Common myeloid progenitor, CD34-positive (primary cell): Measurements from ENCODE around the gene LRRC37A3.
"Not testable (repeated sequence)": the region's sequence is repeated elsewhere in the genome, so short reads cannot be mapped to it uniquely, and the experiment has no call there.

Experiments
- CTCF ChIA-PET: fragments of 350-600 bp; sonication (Branson Sonifier 250); formaldehyde crosslinking; loops from one replicate; lab custom pipeline; 2021; ENCODE audit warnings: antibody characterized with exemption; lab: Charles Lee
- POLR2A ChIA-PET: fragments of 350-600 bp; sonication (Branson Sonifier 250); formaldehyde crosslinking; loops from one replicate; lab custom pipeline; 2021; ENCODE audit warnings: antibody characterized with exemption; lab: Charles Lee
- DNase-seq, 3 donors: peaks; one replicate each; pipeline versions ENCODE4 v3.0.0 to v3.0.0-alpha.2; 2013
- H3K27ac ChIP-seq, 2 experiments: 1 replicate in 1 of 2; 2 replicates in 1 of 2; pipeline ENCODE4 v1.7.0; 2013; ENCODE audit warnings: inconsistent platforms in 2 of 2, low read length in 2 of 2, mild to moderate bottlenecking in 2 of 2, low read depth in 1 of 2, moderate library complexity in 1 of 2; ENCODE audit not compliant: severe bottlenecking in 2 of 2, insufficient read depth in 1 of 2, poor library complexity in 1 of 2
- H3K27me3 ChIP-seq, 5 experiments: replicated peaks in 2 of 5; 1 replicate in 3 of 5; 2 replicates in 2 of 5; pipeline versions ENCODE4 v1.6.1 to v1.7.0; 2013; ENCODE audit warnings: low read length in 4 of 5, mild to moderate bottlenecking in 2 of 5, moderate library complexity in 2 of 5, inconsistent platforms in 1 of 5; ENCODE audit not compliant: insufficient read depth in 5 of 5, control insufficient read depth in 4 of 5
- H3K36me3 ChIP-seq, 4 experiments: 1 replicate in 2 of 4; 2 replicates in 2 of 4; pipeline versions ENCODE4 v1.6.1 to v1.7.0; 2013; ENCODE audit warnings: low read length in 3 of 4, control low read depth in 1 of 4, mild to moderate bottlenecking in 1 of 4; ENCODE audit not compliant: control insufficient read depth in 4 of 4, insufficient read depth in 4 of 4
- H3K4me1 ChIP-seq, 4 experiments: 1 replicate in 3 of 4; 2 replicates in 1 of 4; pipeline versions ENCODE4 v1.6.1 to v1.7.1; 2013; ENCODE audit warnings: low read length in 3 of 4, mild to moderate bottlenecking in 3 of 4, control low read depth in 1 of 4, inconsistent platforms in 1 of 4, moderate library complexity in 1 of 4; ENCODE audit not compliant: control insufficient read depth in 4 of 4, insufficient read depth in 4 of 4; ENCODE audit errors: control extremely low read depth in 1 of 4
- H3K4me3 ChIP-seq, 7 experiments: 1 replicate in 4 of 7; 2 replicates in 3 of 7; pipeline versions ENCODE4 v1.5.1 to v1.7.0; 2013; ENCODE audit warnings: mild to moderate bottlenecking in 7 of 7, low read length in 6 of 7, moderate library complexity in 6 of 7, inconsistent platforms in 2 of 7, low read depth in 2 of 7, control low read depth in 1 of 7; ENCODE audit not compliant: insufficient read depth in 4 of 7, control insufficient read depth in 1 of 7; ENCODE audit errors: extremely low read depth in 1 of 7
- H3K9me3 ChIP-seq, 5 experiments: 1 replicate in 4 of 5; 2 replicates in 1 of 5; pipeline versions ENCODE4 v1.6.1 to v1.7.1; 2013; ENCODE audit warnings: low read length in 4 of 5, mild to moderate bottlenecking in 2 of 5, inconsistent platforms in 1 of 5, low read depth in 1 of 5, moderate library complexity in 1 of 5; ENCODE audit not compliant: control insufficient read depth in 4 of 5, insufficient read depth in 2 of 5; ENCODE audit errors: control extremely low read depth in 1 of 5
- WGBS: methylation state at CpG from one replicate; pipeline ENCODE4 v1.1.5; 2013; ENCODE audit not compliant: insufficient coverage; 5-methylcytosine and 5-hydroxymethylcytosine counted together

Gene LRRC37A3

GRCh38 chr17:64938290-64938689 lies 19.0 kb upstream of the LRRC37A3 start:
- no peak for DNase-seq
- ChIA-PET POLR2A (interaction anchor here (0.7 kb wide), 1 partner anchor 136 kb away, joined by 4 read pairs; no protein-coding TSS in a partner anchor), CTCF (interaction anchor here (0.5 to 6.1 kb wide), 12 partner anchors 10 to 243 kb away, joined by 3 to 59 read pairs (median 4); partner anchors contain the start of gene LRRC37A3)

DNA sequence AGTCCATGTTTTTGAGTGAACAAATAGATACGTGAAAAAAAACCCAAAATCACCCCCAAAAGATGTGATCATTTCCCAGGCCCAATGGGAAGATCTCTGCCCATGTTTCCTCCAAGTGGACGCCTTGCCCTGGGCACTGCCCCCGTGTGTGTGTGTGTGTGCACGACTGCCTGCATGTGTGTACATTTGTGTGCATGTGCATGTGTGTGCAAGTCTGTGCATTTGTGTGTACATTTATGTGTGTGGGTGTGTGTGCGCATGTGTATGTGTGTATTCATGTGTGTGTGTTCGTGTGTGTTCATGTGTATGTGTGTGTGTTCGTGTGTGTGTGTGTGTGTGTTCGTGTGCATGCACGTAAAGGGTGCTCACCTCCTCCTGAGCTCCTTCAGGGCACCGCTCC lies 16.8 kb upstream of the LRRC37A3 start:
- no peak for DNase-seq
- ChIA-PET POLR2A (no interaction called here), CTCF (interaction anchor here (6.1 kb wide), 1 partner anchor 26 kb away, joined by 59 read pairs; no protein-coding TSS in a partner anchor)
- Histone ChIP-seq H3K36me3 (no peaks in the 10 kb centered on the region), H3K9me3 (no peaks in the 10 kb centered on the region), H3K27me3 (no peaks in the 10 kb centered on the region), H3K4me3 (no peak overlapping the region), H3K4me1 (peaks cover 0 to 7% (median 5%) of the 10 kb centered on the region in 4 experiments), H3K27ac (no peak overlapping the region)
- 97% methylated on average over 6 of the region's 10 CpGs for WGBS

More at GRCh38 chr17:64938290-64938689, 19.0 kb upstream of the LRRC37A3 start:
- Histone ChIP-seq H3K36me3 (no peaks in the 10 kb centered on the region), H3K4me1 (peaks cover 0 to 7% (median 5%) of the 10 kb centered on the region in 4 experiments), H3K4me3 (no peak overlapping the region), H3K27me3 (no peaks in the 10 kb centered on the region), H3K27ac (no peak overlapping the region), H3K9me3 (no peaks in the 10 kb centered on the region)

DNA sequence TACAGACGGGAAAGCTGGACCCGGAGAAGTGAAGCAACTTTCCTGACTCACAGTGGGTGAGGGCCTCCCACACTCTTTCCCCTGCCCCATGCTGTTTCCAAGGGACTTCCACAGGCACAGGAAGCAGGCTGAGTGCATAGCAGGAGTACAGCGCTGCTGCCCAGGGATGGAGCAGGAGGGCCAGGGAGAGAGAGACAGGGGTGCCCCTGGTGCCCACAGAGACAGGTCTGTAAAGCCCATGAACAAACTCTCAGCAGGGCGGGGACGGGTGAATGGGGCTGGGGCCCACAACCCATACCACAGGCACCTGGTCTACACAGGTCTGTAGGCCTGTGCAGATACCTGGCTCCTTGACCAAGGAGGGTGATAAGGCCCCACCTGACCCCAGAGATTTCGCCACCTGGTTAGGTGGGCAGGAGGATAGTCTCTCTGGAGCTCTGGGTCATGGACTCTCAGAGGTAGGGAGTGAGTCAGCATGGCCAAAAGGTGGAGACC lies 15.1 kb upstream of the LRRC37A3 start:
- DNase-seq, POLR2A ChIA-PET, H3K27me3 ChIP-seq, H3K9me3 ChIP-seq, H3K36me3 ChIP-seq, CTCF ChIA-PET, H3K4me1 ChIP-seq, H3K27ac ChIP-seq, H3K4me3 ChIP-seq: not testable (repeated sequence)
- WGBS: 100% methylated on average over 4 of the region's 6 CpGs

DNA sequence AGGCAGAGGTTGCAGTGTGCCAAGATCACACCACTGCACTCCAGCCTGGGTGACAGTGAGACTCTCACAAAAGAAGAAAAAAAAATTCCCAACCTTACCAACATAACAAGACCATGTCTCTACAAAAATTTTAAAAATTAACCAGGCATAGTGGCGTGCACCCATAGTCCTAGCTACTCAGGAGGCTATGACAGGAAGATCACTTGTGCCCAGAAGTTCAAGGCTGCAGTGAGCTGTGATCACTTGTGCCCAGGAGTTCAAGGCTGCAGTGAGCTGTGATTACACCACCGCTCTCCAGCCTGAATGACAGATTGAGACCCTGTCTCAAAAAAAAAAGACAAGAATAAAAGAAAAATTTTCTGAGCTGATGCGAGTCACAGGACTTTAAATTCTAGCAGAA lies 13.6 kb upstream of the LRRC37A3 start:
- CTCF ChIA-PET, H3K27me3 ChIP-seq, H3K9me3 ChIP-seq, H3K27ac ChIP-seq, H3K4me3 ChIP-seq, H3K4me1 ChIP-seq, POLR2A ChIA-PET, DNase-seq, H3K36me3 ChIP-seq: not testable (repeated sequence)
- 86% methylated on average over 1 of the region's 3 CpGs for WGBS

GRCh38 chr17:64930374-64930773 lies 11.1 kb upstream of the LRRC37A3 start:
- 92% methylated on average over 3 of the region's 7 CpGs for WGBS
- CTCF ChIA-PET, H3K27ac ChIP-seq, H3K27me3 ChIP-seq, H3K4me1 ChIP-seq, DNase-seq, H3K4me3 ChIP-seq, H3K9me3 ChIP-seq, H3K36me3 ChIP-seq, POLR2A ChIA-PET: not testable (repeated sequence)

DNA sequence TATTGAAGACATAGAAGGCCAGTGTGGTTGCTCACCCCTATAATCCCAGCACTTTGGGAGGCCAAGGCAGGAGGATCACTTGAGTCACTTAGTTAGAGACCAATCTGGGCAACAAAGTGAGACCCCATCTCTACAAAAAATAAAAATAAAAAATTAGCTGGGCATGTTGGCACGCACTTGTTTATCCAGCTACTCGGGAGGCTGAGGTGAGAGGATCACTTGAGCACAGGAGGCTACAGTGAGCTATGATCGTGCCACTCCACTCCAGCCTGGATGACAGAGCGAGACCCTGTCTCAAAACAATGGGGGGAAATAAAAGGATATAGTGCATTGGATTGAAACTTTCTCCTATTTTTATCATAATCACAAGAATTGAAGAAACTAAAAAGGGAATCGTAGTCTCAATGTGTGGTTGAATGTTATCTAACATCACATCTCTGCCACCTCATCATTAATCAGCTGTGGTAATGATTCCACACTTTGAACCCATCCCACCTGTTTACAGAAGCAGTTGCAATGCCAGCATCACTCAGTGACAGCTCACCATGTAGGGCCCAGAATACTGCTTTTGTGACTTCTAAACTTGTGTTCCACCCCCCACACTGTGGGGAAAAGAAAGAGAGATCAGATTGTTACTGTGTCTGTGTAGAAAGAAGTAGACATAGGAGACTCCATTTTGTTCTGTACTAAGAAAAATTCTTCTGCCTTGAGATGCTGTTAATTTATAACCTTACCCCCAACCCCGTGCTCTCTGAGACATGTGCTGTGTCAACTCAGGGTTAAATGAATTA lies 10.3 kb upstream of the LRRC37A3 start:
- H3K4me3 ChIP-seq, H3K27ac ChIP-seq, H3K4me1 ChIP-seq, CTCF ChIA-PET, H3K9me3 ChIP-seq, H3K27me3 ChIP-seq, POLR2A ChIA-PET, H3K36me3 ChIP-seq: not testable (repeated sequence)
- WGBS: no CpG with 5 or more reads among the region's 6 CpGs
- peak in 2 of 3 donors; percentile 50 to 67 for DNase-seq

- WGBS: no CpG with 5 or more reads among the region's 3 CpGs
- H3K9me3 ChIP-seq, POLR2A ChIA-PET, H3K27ac ChIP-seq, DNase-seq, H3K4me1 ChIP-seq, H3K4me3 ChIP-seq, H3K27me3 ChIP-seq, H3K36me3 ChIP-seq: not testable (repeated sequence)
- CTCF ChIA-PET: interaction anchor here (2.1 kb wide), 1 partner anchor 10 kb away, joined by 14 read pairs; no protein-coding TSS in a partner anchor
These were observed 9.4 kb upstream of the LRRC37A3 start for GRCh38 chr17:64928701-64929100.
